GM12891 (cell line): ENCODE data around the gene TEX51.

Experiments
- DNase-seq: peaks from one replicate; pipeline ENCODE4 v3.0.0; 2011; ENCODE audit warnings: low spot score; ENCODE audit not compliant: insufficient read length
- FAIRE-seq: peaks from 2 replicates; lab custom pipeline; 2011; peaks lifted over from hg19 to GRCh38; lab: Jason Lieb, UNC
- PAX5 ChIP-seq: IDR thresholded peaks from 2 replicates; pipeline ENCODE4 v1.6.1; 2011; ENCODE audit warnings: low read length, moderate library complexity, mild to moderate bottlenecking; ENCODE audit not compliant: insufficient read depth, severe bottlenecking
- POLR2A ChIP-seq: IDR thresholded peaks from 2 replicates; pipeline ENCODE4 v1.6.1; 2011; ENCODE audit warnings: low read depth, low read length, control low read depth
- POLR2AphosphoS5 ChIP-seq: IDR thresholded peaks from 2 replicates; pipeline ENCODE4 v1.6.1; 2011; ENCODE audit warnings: low read depth, low read length, control low read depth
- POU2F2 ChIP-seq: IDR thresholded peaks from 2 replicates; pipeline ENCODE4 v1.6.1; 2011; ENCODE audit warnings: low read depth, mild to moderate bottlenecking, control low read depth, low read length, moderate library complexity
- SPI1 ChIP-seq: IDR thresholded peaks from 2 replicates; pipeline ENCODE4 v1.6.1; 2011; ENCODE audit warnings: low read depth, low read length, control low read depth
- TAF1 ChIP-seq: IDR thresholded peaks from 2 replicates; pipeline ENCODE4 v1.6.1; 2011; ENCODE audit warnings: low read depth, low read length, control low read depth

Gene TEX51

GRCh38 chr2:126930970-126931590 is 32.4 kb downstream of the TEX51 start:
- TF ChIP-seq POU2F2 (no peak), POLR2AphosphoS5 (no peak), TAF1 (no peak), SPI1 (no peak), PAX5 (no peak), POLR2A (no peak)
- DNase-seq (no peak), FAIRE-seq (no peak)

DNA sequence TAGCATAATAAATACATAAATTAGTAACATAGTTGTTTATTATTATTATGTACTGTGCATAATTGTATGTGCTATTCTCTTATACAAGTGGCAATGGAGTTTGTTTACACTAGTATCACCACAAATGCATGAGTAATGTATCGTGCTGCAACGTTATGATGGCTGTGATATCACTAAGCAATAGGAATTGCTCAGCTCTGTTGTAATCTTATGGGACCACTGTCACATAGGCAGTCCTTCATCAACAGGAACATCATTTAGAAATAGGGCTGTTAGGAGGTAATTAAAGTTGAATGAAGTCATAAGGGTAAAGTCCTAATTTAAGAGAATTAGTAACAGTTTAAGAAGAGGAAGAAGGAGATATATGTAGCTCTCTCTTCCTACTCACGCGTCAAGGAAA is 33.8 kb downstream of the TEX51 start:
- FAIRE-seq (no peak), DNase-seq (no peak)
- TF ChIP-seq POU2F2, result no peak
- TF ChIP-seq PAX5, result no peak
- no peak for TF ChIP-seq POLR2AphosphoS5
- no peak for TF ChIP-seq TAF1
- TF ChIP-seq SPI1, result no peak
- TF ChIP-seq POLR2A, result no peak

GRCh38 chr2:126932966-126933710 is 34.4 kb downstream of the TEX51 start:
- FAIRE-seq, result no peak
- no peak for TF ChIP-seq TAF1
- no peak for TF ChIP-seq POLR2AphosphoS5
- TF ChIP-seq PAX5, result no peak

GRCh38 chr2:126933711-126934091 is 35.0 kb downstream of the TEX51 start:
- DNase-seq (no peak), FAIRE-seq (no peak)
- TF ChIP-seq POLR2AphosphoS5, result no peak
- TF ChIP-seq SPI1, result no peak
- TF ChIP-seq TAF1, result no peak
- TF ChIP-seq POLR2A, result no peak
- no peak for TF ChIP-seq PAX5
- no peak for TF ChIP-seq POU2F2

More at GRCh38 chr2:126932966-126933710, 34.4 kb downstream of the TEX51 start:
- no peak for DNase-seq

DNA sequence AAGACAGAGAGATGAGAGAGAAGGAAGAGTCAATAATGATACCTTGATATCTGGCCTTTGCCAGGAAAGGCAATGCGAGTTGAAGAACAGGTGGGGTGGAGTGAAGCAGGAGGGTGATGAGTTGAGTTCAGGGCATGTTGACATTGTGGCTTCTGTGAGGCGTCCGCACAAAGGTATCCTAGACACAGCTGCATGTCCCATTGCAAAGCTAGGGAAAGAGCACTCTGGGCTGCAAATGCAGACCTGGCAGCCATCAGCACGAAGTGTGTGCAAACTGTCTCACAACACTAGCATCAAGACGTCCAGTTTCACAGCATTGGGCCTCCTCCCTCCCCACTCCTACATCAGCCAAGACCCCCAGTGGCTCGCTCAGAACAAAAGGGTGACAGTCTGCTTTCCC is 36.1 kb downstream of the TEX51 start:
- no peak for FAIRE-seq
- TF ChIP-seq POLR2A, result no peak
- TF ChIP-seq POLR2AphosphoS5, result no peak
- TF ChIP-seq PAX5, result no peak
- no peak for TF ChIP-seq POU2F2
- no peak for TF ChIP-seq SPI1
- no peak for TF ChIP-seq TAF1
- no peak for DNase-seq

DNA sequence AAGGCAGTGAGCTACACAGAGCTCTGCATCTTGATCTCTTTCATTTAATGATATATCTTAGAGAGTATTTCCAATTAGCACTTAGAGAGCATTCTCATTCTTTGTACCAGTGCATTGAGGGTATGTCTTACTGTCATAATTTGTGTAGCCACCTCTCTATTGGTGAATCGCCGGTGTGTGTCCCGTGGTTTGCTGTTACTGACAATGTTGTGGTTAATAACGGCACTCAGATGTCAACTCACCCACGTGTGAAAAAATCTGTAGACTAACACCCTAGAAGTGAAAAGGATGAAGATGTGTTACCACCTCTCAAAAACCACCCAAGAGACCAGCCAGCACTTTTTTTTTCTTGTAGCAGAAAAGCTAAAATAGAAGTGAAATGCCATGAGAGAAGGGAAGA is 37.1 kb downstream of the TEX51 start:
- TF ChIP-seq PAX5, result no peak
- no peak for TF ChIP-seq POU2F2
- TF ChIP-seq POLR2A, result no peak
- TF ChIP-seq SPI1, result no peak
- no peak for TF ChIP-seq TAF1
- no peak for TF ChIP-seq POLR2AphosphoS5
- no peak for DNase-seq
- FAIRE-seq, result no peak

DNA sequence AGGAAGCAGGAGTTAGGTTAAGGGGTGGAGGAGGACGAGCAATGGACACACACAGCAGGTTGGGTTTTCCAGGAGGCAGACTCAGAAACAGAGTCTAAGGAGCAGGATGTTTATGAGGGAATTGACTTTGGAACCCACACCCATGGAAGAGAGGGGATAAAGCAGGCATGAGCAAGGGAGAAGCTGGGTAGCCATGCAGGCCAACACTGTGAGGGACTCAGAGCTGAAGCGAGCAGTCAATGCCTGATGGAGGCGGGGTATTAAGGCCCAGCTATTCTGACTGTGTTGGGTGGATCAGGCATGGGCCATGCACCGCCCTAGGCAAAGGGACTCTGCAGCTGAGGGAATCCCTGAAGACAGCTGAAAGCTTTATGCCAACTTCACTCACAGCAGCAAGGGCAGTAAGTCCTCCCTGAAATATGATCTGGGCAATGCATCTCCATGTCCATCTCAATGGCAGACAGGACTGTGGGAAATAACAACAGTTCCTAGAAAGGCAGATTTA is 37.6 kb downstream of the TEX51 start:
- no peak for FAIRE-seq
- TF ChIP-seq SPI1, result no peak
- TF ChIP-seq TAF1, result no peak
- no peak for TF ChIP-seq PAX5
- no peak for TF ChIP-seq POLR2AphosphoS5
- TF ChIP-seq POU2F2, result no peak
- no peak for TF ChIP-seq POLR2A
- no peak for DNase-seq

GRCh38 chr2:126940331-126940730 is 41.6 kb downstream of the TEX51 start:
- FAIRE-seq (no peak), DNase-seq (no peak)
- no peak for TF ChIP-seq TAF1
- no peak for TF ChIP-seq POLR2AphosphoS5
- TF ChIP-seq PAX5, result no peak
- no peak for TF ChIP-seq POLR2A
- TF ChIP-seq POU2F2, result no peak
- no peak for TF ChIP-seq SPI1

DNA sequence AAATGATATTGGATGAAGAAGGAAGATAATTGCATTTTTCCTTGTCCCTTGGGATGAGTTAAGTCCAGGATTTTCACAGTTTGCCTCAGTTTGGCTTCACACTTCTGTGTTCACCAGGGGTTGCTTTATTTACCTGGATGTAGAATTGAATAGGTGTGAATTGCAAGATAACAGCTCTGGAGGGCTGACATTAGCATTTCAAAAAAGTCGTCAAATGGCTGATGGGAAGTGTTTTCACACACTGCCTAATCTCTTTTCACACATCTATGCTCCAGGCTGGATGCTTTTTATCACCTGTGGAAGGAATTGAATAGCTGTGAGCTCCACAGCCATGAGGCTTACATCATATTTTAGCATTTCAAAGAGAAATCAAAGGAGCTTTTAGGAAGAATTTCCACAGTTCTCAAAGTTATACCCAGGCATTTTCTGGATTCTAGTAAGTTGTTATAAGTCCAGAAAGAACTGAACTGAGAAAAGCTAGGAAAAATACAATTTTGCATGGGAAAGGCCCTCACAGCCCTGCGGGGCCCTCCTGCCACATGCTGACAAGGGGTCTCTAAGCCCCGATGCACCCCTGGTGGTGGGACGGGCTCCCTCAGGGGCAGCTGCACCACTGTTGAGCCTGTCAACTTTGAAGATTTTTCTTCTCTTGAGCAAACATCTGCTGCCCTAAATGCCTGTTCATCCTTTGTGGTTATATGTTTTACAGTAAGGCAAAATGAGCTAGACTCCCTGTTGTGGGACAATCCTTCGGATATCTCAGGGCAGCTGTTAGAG is 43.9 kb downstream of the TEX51 start:
- TF ChIP-seq POLR2A (no peak), TAF1 (no peak), POU2F2 (no peak), PAX5 (no peak), SPI1 (no peak), POLR2AphosphoS5 (no peak)
- FAIRE-seq, result no peak
- DNase-seq, result no peak
